ENCODE measurements around the gene SYNM.

Gene SYNM

GRCh38 chr15:99140590-99140989, 35.7 kb downstream of the SYNM start:
- DNase-seq (ENCODE audit: low read depth in 2 of 2): no peak

GRCh38 chr15:99141943-99142342, 37.1 kb downstream of the SYNM start:
- DNase-seq (ENCODE audit: low read depth in 2 of 2): no peak

DNA sequence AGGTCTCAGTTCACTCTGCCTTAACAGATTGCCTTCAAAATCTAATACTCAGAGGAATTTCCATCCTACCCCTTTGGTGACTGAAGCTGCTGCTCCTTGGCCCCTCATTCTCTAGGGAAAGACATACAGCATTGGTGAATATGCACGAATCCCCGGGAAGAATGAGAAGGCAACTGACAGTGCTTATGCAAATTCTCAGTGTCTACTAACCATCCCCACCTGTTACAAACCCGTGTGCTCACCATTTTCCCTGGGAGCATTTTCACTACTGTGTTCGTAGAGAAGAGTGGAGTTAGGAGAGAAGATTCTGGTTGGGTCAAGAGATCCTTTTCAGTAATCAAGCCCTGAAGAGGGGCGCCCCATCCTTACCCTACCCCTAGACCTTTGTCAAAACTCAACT, 37.7 kb downstream of the SYNM start:
- DNase-seq (ENCODE audit: low read depth in 2 of 2): no peak

DNA sequence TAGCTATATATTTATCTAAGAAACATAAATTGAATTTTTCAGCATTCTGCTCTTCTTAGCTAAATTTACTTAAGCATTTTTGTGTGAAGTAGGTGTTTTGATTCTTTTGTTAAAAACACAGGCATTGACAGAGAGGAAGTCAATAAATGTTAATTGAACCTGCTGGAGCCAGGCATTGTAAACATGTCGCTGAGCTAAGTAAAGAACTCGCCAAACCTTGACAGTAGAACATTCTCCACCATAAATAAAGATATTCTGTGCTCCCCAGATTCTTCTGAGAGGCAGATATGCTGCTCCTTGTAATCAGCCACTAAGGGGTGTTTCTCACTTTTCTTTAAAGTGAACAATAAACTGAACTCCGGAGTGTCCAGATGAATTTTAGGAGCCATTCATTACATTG, 38.4 kb downstream of the SYNM start:
- no peak for DNase-seq (ENCODE audit: low read depth in 2 of 2)

DNA sequence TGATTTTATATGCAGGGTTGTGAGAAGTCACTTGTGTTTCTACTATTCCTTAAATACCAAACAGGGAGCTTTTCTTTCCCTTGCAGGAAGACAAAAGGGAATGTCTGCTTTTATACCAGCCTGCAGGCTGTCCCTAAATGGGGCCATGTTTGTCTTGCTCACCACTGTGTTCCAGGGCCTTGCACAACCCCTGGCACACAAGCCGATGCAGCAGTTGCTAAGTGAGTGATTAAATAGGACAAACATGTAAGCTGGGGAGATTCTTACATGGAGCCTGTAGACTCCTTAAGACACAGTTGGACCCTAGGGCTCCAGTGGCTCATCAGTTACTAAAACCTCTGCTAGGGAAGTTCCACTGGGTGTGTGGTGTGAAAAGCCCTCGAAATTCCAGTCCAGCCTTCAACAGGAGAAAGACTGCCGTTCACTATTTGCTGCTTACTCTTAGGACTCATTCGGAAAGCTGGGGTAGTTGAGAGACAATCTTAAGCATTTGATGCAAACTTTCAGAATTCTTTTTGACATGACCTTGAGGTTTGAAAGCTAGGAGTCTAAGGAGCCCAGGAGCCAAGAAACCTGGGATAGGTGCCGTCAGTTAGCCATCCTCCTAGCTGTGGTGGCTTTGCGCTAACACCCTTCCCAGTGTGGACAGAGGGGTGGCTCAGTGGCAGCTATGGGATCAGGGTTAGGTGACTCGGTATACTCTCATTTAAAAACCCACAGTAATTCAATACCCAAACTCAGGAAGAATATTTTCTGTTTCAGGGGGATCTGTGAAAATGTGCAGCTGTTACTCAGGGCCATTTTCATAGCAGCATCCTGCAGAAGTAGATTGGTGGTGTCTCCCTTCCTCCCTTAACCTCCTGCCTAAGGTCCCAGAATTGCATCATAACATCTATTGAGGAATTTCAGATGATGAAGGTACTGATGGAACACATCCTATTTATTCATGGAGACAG, 39.1 kb downstream of the SYNM start:
- no peak for DNase-seq (ENCODE audit: low read depth in 2 of 2)

DNA sequence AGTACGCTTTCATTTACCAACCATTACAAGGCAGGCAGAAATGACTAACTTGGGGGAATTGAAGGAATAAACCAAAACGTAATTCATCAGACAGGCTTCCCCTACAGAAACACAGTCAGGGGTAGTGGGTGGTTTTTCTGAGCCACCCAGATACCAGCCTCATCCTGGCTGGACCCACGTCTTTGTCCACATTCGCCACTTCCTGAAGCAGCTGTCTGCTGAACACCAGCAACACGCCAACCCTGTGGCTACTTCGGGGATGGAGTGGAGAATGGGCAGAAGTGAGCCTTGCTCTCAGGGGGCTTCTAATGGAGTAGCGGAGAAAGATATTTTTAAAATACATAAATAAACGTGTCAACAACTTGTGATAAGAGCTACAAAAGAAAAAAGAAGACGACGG, 40.1 kb downstream of the SYNM start:
- DNase-seq (ENCODE audit: low read depth in 2 of 2): no peak

- no peak for DNase-seq (ENCODE audit: low read depth in 2 of 2)
These were observed 40.9 kb downstream of the SYNM start for GRCh38 chr15:99145778-99146177.

- DNase-seq (ENCODE audit: low read depth in 2 of 2): no peak
These were observed 41.8 kb downstream of the SYNM start for GRCh38 chr15:99146661-99147060.

DNA sequence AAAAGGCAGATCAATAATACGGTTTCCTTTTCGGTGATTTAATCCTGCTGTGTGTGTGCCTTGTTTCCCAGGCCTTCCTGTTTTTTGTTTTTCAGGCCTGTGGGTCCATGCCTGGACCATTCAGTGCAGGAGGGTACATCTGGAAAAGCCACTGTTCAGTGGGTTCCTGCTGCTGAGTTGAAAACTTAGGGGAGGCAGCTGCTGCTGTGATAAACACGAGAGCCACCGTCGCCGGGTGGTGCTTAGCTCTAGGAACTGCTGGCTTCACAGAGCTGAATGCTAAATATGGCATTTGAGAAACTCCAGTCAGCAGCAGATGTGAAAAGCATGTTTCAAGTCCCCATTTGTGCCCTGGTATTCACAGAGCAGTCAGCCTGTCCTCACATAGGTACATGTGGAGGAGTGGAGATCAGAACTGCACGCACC, 44.0 kb downstream of the SYNM start:
- no peak for DNase-seq (ENCODE audit: low read depth in 2 of 2)

- no peak for DNase-seq (ENCODE audit: low read depth in 2 of 2)
These were observed 44.5 kb downstream of the SYNM start for GRCh38 chr15:99149366-99149765.

DNA sequence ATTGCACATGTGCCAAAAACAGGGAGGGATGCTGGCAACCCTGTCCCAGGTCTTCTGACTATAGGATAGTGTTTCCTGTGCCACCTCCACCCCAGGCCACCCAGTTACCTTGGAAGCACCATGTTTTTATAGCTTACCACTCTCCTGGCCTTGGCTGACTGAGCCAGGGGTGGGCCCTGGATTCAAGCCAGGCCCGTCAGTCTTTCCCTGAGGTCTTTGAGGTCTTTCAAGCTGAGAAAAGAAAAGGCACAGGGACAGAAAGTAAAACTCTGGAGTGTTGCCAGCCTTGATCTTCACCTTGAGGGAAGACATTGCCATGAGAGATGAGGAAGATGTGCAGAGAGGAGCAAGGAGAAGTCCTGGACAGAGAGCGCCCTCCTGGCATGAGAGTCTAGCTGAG, 46.3 kb downstream of the SYNM start:
- DNase-seq (ENCODE audit: low read depth in 2 of 2): no peak

GRCh38 chr15:99153026-99153535, 48.2 kb downstream of the SYNM start:
- DNase-seq (ENCODE audit: low read depth in 2 of 2): no peak

DNA sequence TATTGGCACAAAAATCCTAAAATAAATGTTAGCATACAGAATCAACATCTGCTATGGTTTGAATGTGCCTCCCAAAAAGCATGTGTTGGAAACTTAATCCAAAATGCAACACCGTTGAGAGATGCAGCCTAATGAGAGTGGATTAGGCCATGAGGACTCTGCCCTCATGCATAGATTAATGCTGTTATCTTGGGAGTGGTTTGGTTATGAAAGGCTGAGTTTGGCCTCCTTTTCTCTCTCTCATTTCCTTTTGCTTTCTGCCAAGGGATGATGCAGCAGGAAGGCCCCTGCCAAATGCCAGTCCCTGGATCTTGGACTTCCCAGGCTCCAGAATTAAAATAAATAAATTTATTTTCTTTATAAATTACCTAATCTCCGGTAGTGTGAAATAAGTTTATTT, 49.4 kb downstream of the SYNM start:
- DNase-seq (ENCODE audit: low read depth in 2 of 2): no peak

DNA sequence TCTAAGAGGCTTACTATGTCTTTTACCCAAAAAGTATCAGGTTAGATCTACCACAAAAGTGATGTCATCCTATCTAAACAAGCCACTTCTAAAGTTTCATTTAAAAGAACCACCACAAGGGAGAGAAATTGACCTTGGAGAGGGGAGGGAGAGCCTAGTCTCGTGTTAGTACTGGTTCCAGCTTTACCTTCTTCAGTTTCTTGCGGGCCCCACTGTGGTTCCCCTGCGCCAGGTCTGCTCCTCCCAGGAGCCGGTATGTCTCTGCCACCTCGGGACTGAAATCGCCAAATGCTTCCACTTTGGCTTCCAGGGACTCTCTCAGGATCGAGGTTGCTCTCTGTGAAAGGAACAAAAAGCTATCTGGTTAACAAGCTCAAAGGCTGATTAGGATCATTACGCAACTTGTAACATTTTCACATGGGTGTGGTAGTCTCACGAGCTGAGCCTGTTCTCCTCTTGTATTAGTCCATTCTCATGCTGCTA, 51.1 kb downstream of the SYNM start:
- DNase-seq (ENCODE audit: low read depth in 2 of 2): no peak

GRCh38 chr15:99157456-99157855, 52.6 kb downstream of the SYNM start:
- no peak for DNase-seq (ENCODE audit: low read depth in 2 of 2)

DNA sequence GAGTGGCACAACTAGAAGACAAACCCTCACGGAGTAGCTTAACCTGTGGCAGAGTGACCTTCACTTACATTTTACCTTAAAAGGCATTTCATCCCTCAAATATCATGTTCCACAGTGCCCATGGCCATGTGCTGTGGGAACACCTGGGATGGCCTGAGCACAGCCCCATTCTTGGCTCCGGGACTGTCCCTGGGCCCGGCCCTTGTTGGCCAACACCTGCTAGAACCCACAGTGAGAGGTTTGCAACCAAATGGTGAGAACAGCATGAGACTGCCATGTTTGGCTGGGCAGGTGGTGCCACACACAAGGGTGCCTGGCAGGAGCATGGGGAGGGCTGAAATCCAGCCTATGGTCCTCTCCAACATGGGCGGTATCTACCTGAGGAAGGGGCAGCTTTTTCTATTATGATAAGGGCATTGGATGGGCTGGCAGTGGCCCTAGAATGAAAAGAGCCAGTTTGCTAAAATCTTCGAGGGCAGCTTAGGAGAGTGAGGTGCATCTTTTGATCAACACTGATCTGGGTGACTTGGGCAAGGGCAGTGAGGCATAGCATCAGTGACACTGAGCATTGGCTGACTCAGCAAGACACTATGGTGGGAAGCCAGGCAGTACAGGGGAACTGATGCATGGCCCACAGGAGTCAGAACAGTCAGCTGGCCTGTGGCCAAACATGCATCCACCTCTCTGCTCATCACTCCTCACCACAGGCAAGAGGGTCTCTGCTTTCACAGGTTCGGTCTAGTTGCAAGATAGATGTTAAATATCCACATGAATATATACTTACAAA, 53.9 kb downstream of the SYNM start:
- DNase-seq (ENCODE audit: low read depth in 2 of 2): no peak

- no peak for DNase-seq (ENCODE audit: low read depth in 2 of 2)
These were observed 58.6 kb downstream of the SYNM start for GRCh38 chr15:99163271-99164062.

DNA sequence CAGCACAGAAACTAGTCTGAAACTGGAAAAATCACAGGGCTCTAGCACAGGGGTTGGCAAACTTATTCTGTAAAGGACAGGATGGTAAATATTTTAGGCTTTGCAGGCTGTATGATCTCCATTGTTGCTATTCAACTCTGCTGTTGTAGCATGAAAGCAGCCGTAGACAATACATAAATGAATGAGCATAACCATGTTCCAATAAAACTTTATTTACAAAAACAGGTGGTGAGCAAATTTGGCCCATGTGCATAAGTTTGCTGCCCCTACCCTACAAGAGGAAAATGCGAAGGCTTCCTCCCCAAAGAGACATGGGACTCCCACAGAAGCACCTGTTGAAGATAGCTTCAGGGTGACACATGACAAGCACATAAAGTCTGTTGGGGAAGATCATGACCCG, 59.2 kb downstream of the SYNM start:
- no peak for DNase-seq (ENCODE audit: low read depth in 2 of 2)

DNA sequence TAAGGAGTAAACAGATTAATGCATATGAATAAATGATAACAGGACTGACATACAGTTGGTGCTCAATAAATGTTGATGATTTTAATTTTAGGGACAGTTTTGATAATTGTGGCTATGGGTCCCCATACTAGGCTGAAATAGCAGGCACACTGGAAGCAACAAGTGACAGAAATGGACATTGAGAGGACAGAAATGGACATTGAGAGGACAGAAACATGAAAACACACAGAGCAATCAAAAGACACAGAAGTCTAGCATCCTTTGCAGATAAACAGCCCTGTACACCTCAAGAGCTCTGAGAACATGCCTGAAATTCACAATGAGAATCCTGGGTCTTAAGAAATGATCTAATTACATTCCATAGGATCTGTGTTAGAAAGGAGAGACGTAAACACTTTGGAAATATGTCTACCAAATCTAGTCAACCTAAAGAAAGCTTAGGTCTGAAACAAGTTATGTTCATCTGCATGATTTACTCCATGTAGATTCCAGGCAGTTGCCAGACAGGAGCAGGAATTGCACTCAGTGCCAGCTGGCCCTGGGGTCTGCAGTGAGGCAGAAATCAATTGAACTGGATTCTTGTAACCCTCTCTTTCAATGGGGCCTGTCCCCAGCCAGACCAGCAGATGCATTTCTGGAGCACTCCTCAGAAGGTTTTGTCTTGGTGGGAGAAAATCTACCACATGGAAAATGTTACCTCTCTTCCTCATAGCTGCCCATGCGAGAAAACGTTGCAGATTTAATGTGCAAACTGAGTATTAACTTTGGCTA, 60.3 kb downstream of the SYNM start:
- DNase-seq (ENCODE audit: low read depth in 2 of 2): no peak

DNA sequence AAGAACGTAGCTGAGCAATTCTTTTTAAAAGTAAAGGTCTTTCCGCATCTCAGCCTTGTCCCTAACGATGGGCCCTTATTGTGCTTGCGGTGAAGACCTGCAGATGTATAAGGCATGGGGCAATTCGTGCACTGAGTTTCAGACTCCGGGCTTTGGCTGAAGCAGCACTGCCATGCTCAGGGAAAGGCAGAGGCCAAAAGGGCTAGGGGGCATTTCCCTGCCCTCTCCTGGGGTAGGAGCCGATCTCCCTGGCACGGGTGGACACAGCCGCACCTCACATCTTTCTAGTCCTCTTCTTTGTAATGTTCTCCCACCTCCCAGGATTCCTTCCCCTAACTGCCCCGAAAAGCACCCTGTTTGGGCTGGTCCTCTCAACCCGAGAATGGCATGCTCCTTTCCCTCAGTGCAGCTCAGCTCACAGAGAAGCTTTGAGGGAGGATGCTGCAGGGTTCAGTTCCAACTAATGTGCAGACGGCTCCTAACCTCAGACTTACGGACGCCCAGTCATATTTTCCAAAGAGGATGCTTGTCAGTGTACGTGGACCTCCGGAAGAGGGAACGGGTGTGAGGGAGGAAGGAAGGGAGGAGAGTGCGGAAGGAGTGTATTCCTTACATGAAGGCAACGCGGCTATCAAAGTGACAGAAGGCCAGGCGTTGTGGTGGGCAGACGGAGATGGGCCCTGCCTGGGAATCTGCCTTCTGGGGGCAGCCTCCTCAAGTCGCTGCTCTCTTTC, 61.2 kb downstream of the SYNM start:
- no peak for DNase-seq (ENCODE audit: low read depth in 2 of 2)
